Right ventricle myocardium inferior (tissue), 1 donor: ENCODE data around the gene SMAD7. TPM values are rescaled to one million over a fixed set of nuclear protein-coding genes. Genes with fewer than 3 reads are reported as not detected.
"Not testable (repeated sequence)": the region's sequence is repeated elsewhere in the genome, so short reads cannot be mapped to it uniquely, and the experiment has no call there.

Experiments
- ATAC-seq: fragments of 200-7000 bp; cut with Tn5 transposase; one replicate; pipeline ENCODE4 v1.9.1; 2020; ENCODE audit warnings: mild to moderate bottlenecking, moderate library complexity
- DNase-seq: peaks from one replicate; pipeline ENCODE4 v3.0.0; 2021; ENCODE audit errors: missing footprints
- intact Hi-C: fragments of 100-400 bp; cut with DNase I; formaldehyde crosslinking; loops from one replicate; pipeline ENCODE4 v1.11.0; 2022
- total RNA-seq: library from RNA; stranded (reverse); fragmentation: NEBNext Ultra II Directional; extraction: Animal tissue kit (Norgen Biotek cat#: 25700); gene quantifications from one replicate; pipeline ENCODE4 v1.2.1, GENCODE V29; 2021
- donor health status: DM: no; HTN: yes; CAD: no; lungs with severe emphysema.

Gene SMAD7
- total RNA-seq, 1 donor from 2014 or later = 12.0 TPM

- intact Hi-C loops = no loop called here
- ATAC-seq = no peak
- DNase-seq = no peak
Observed at GRCh38 chr18:48877941-48878340, 72.8 kb downstream of the SMAD7 start.

GRCh38 chr18:48876590-48876989, 74.2 kb downstream of the SMAD7 start:
- ATAC-seq (no peak), DNase-seq (no peak)
- intact Hi-C loops = no loop called here

GRCh38 chr18:48875942-48876511, 74.7 kb downstream of the SMAD7 start:
- intact Hi-C loops = no loop called here
- no peak for ATAC-seq
- DNase-seq = no peak

GRCh38 chr18:48875314-48875941, 75.3 kb downstream of the SMAD7 start:
- no peak for DNase-seq
- ATAC-seq = no peak
- intact Hi-C loops = no loop called here

GRCh38 chr18:48874701-48875162, 76.0 kb downstream of the SMAD7 start:
- no peak for ATAC-seq
- intact Hi-C loops = no loop called here
- DNase-seq = no peak

GRCh38 chr18:48874233-48874632, 76.5 kb downstream of the SMAD7 start:
- intact Hi-C loops = no loop called here
- no peak for ATAC-seq
- no peak for DNase-seq

GRCh38 chr18:48872234-48873145, 78.3 kb downstream of the SMAD7 start:
- no peak for ATAC-seq
- intact Hi-C loops = no loop called here
- no peak for DNase-seq

GRCh38 chr18:48871391-48872166, 79.2 kb downstream of the SMAD7 start:
- intact Hi-C loops = no loop called here

GRCh38 chr18:48870926-48871325, 79.8 kb downstream of the SMAD7 start:
- ATAC-seq, intact Hi-C loops, DNase-seq: not testable (repeated sequence)

More at GRCh38 chr18:48871391-48872166, 79.2 kb downstream of the SMAD7 start:
- ATAC-seq (no peak), DNase-seq (no peak)
